Measurements from ENCODE around the gene BASP1.
"Not testable (repeated sequence)": the region's sequence is repeated elsewhere in the genome, so short reads cannot be mapped to it uniquely, and the experiment has no call there.

Gene BASP1

DNA sequence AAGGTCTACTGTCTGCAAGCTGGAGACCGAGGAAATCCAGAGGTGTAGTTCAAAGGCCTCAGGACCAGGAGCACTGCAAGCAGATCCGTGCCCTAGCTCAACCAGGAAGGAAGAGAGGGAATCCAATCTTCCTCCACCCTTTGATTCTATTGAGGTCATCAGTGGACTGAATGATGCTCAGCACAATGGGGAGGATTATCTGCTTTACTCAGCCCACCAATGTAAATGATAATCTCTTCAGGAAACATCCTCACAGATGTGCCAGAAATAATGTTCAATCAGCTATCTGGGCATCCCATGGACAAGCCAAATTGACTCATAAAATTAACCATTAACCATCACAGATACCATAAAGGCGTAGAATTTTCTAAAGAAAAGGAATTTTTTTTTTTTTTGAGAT, 92.0 kb downstream of the BASP1 start:
- TF ChIP-seq, protein P1, sequence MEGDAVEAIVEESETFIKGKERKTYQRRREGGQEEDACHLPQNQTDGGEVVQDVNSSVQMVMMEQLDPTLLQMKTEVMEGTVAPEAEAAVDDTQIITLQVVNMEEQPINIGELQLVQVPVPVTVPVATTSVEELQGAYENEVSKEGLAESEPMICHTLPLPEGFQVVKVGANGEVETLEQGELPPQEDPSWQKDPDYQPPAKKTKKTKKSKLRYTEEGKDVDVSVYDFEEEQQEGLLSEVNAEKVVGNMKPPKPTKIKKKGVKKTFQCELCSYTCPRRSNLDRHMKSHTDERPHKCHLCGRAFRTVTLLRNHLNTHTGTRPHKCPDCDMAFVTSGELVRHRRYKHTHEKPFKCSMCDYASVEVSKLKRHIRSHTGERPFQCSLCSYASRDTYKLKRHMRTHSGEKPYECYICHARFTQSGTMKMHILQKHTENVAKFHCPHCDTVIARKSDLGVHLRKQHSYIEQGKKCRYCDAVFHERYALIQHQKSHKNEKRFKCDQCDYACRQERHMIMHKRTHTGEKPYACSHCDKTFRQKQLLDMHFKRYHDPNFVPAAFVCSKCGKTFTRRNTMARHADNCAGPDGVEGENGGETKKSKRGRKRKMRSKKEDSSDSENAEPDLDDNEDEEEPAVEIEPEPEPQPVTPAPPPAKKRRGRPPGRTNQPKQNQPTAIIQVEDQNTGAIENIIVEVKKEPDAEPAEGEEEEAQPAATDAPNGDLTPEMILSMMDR (IDR thresholded peaks at IDR 0.05; ENCODE audit: insufficient read depth, low read length, poor library complexity, severe bottlenecking), result no peak
- no peaks in the 10 kb centered on the region for H3K27me3 ChIP-seq (replicated peaks; ENCODE audit: control insufficient read depth, insufficient read depth, low read length)
- no peak for DNase-seq (ENCODE audit: extremely low read depth, insufficient read length)
- no peak overlapping the region for H3K4me3 ChIP-seq (replicated peaks; ENCODE audit: low read depth, low read length)
- H3K36me3 ChIP-seq (ENCODE audit: control insufficient read depth, insufficient read depth, low read length), result no peaks in the 10 kb centered on the region

GRCh38 chr5:17310502-17310901, 93.1 kb downstream of the BASP1 start:
- H3K4me3 ChIP-seq (replicated peaks; ENCODE audit: low read depth, low read length); H3K27me3 ChIP-seq (replicated peaks; ENCODE audit: control insufficient read depth, insufficient read depth, low read length); H3K36me3 ChIP-seq (ENCODE audit: control insufficient read depth, insufficient read depth, low read length); DNase-seq (ENCODE audit: extremely low read depth, insufficient read length): not testable (repeated sequence)

DNA sequence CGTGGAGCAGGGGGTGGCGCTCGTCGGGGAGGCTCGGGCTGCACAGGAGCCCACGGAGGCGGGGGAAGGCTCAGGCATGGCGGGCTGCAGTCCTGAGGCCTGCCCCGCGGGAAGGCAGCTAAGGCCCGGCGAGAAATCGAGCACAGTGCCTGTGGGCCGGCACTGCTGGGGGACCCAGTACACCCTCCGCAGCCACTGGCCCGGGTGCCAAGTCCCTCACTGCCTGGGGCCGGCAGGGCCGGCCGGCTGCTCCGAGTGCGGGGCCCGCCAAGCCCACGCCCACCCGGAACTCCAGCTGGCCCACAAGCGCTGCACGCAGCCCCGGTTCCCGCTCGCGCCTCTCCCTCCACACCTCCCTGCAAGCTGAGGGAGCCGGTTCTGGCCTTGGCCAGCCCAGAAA, 94.4 kb downstream of the BASP1 start:
- H3K27me3 ChIP-seq (replicated peaks; ENCODE audit: control insufficient read depth, insufficient read depth, low read length); DNase-seq (ENCODE audit: extremely low read depth, insufficient read length); H3K4me3 ChIP-seq (replicated peaks; ENCODE audit: low read depth, low read length); H3K36me3 ChIP-seq (ENCODE audit: control insufficient read depth, insufficient read depth, low read length): not testable (repeated sequence)

- no peaks in the 10 kb centered on the region for H3K27me3 ChIP-seq (replicated peaks; ENCODE audit: control insufficient read depth, insufficient read depth, low read length)
- TF ChIP-seq, protein P1 (IDR thresholded peaks at IDR 0.05; ENCODE audit: insufficient read depth, low read length, poor library complexity, severe bottlenecking), result no peak
- DNase-seq (ENCODE audit: extremely low read depth, insufficient read length), result no peak
- H3K36me3 ChIP-seq (ENCODE audit: control insufficient read depth, insufficient read depth, low read length), result no peaks in the 10 kb centered on the region
- no peak overlapping the region for H3K4me3 ChIP-seq (replicated peaks; ENCODE audit: low read depth, low read length)
Measured at GRCh38 chr5:17312358-17312757, 94.9 kb downstream of the BASP1 start.

GRCh38 chr5:17314907-17315471, 97.6 kb downstream of the BASP1 start:
- peak; percentile 44 for DNase-seq (ENCODE audit: extremely low read depth, insufficient read length)
- H3K27me3 ChIP-seq (replicated peaks; ENCODE audit: control insufficient read depth, insufficient read depth, low read length), result no peaks in the 10 kb centered on the region
- TF ChIP-seq, protein P1 (IDR thresholded peaks at IDR 0.05; ENCODE audit: insufficient read depth, low read length, poor library complexity, severe bottlenecking), result no peak
- no peaks in the 10 kb centered on the region for H3K36me3 ChIP-seq (ENCODE audit: control insufficient read depth, insufficient read depth, low read length)
- H3K4me3 ChIP-seq (replicated peaks; ENCODE audit: low read depth, low read length), result no peak overlapping the region

DNA sequence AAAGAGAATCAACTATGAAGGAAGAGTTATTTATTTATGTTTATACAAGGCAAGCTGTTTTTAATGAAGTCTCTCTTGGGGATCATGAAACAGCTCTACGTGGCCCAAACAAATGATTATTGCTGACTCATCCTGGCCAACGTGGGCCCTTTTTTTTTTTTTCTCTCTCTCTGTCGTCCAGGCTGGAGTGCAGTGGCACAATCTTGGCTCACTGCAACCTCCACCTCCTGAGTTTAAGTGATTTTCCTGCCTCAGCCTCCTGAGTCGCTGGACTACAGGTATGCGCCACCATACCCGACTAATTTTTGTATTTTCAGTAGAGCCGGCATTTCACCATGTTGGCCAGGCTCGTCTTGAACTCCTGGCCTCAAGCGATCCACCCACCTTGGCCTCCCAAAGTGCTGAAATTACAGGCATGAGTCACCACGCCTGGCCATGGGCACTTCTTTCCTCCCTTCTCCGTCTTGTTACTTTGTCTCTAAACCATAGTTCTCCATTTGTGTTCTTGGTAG, 98.3 kb downstream of the BASP1 start:
- Histone ChIP-seq H3K4me3 (replicated peaks; ENCODE audit: low read depth, low read length) (no peak overlapping the region), H3K27me3 (replicated peaks; ENCODE audit: control insufficient read depth, insufficient read depth, low read length) (no peaks in the 10 kb centered on the region), H3K36me3 (ENCODE audit: control insufficient read depth, insufficient read depth, low read length) (no peaks in the 10 kb centered on the region)
- no peak for DNase-seq (ENCODE audit: extremely low read depth, insufficient read length)
- TF ChIP-seq, protein P1 (IDR thresholded peaks at IDR 0.05; ENCODE audit: insufficient read depth, low read length, poor library complexity, severe bottlenecking), result no peak

DNA sequence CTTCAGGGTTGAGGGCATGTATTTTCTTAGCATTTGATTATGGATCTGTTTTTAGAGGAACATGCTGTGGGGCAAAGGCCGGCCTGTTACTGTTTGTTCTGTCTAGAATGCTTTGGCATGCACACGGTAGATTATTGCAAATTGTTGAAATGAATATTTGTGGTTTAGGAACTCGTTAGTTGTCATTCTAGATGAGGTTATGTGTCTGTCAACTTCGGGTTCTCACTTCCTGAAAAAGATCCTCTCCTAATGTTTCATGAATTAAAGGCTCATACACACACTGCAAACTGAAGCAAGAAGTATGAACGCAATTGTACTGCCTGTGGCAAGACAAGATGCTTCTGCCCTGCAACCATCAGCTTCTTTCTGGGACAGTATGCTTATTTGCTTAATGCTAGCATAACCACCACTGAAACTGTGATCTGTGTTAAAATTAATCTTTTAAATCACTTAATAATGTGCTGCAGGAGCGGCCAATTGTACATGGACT, 99.6 kb downstream of the BASP1 start:
- no peaks in the 10 kb centered on the region for H3K27me3 ChIP-seq (replicated peaks; ENCODE audit: control insufficient read depth, insufficient read depth, low read length)
- DNase-seq (ENCODE audit: extremely low read depth, insufficient read length), result peak; percentile 71
- H3K36me3 ChIP-seq (ENCODE audit: control insufficient read depth, insufficient read depth, low read length), result no peaks in the 10 kb centered on the region
- TF ChIP-seq, protein P1 (IDR thresholded peaks at IDR 0.05; ENCODE audit: insufficient read depth, low read length, poor library complexity, severe bottlenecking), result no peak
- H3K4me3 ChIP-seq (replicated peaks; ENCODE audit: low read depth, low read length), result no peak overlapping the region

All from GM06990 (cell line).